CD14-positive monocyte (primary cell): ENCODE results near the gene VPS37C. TPM values are rescaled to one million over a fixed set of nuclear protein-coding genes. Genes with fewer than 3 reads are reported as not detected.

Experiments used
- DNase-seq, 3 donors: peaks; one replicate each; pipeline ENCODE4 v3.0.0-alpha.2; 2011 to 2022
- H2AFZ ChIP-seq: 2 replicates; pipeline ENCODE4 v1.6.0; 2012; ENCODE audit warnings: mild to moderate bottlenecking, low read depth, low read length, inconsistent platforms; ENCODE audit not compliant: insufficient read depth, poor library complexity, severe bottlenecking
- H3K27ac ChIP-seq, 2 donors: 1 replicate in 1 of 2; 2 replicates in 1 of 2; pipeline ENCODE4 v1.5.1; 2012 to 2013; ENCODE audit warnings: low read length in 2 of 2, control low read depth in 1 of 2, inconsistent platforms in 1 of 2, low read depth in 1 of 2, mild to moderate bottlenecking in 1 of 2
- H3K27me3 ChIP-seq, 2 donors: one replicate each; pipeline versions ENCODE4 v1.6.0 to v1.6.1; 2011 to 2013; ENCODE audit warnings: low read length in 2 of 2; ENCODE audit not compliant: control insufficient read depth in 2 of 2, insufficient read depth in 2 of 2
- H3K36me3 ChIP-seq, 2 donors: replicated peaks in 1 of 2; 1 replicate in 1 of 2; 2 replicates in 1 of 2; pipeline versions ENCODE4 v1.5.1 to v1.6.1; 2012 to 2013; ENCODE audit warnings: low read length in 2 of 2, control low read depth in 1 of 2, inconsistent platforms in 1 of 2, mild to moderate bottlenecking in 1 of 2; ENCODE audit not compliant: insufficient read depth in 2 of 2, control insufficient read depth in 1 of 2
- H3K4me1 ChIP-seq, 2 donors: 1 replicate in 1 of 2; 2 replicates in 1 of 2; pipeline versions ENCODE4 v1.5.1 to v1.6.1; 2012 to 2013; ENCODE audit warnings: low read length in 2 of 2, control low read depth in 1 of 2, inconsistent platforms in 1 of 2, mild to moderate bottlenecking in 1 of 2, moderate library complexity in 1 of 2; ENCODE audit not compliant: insufficient read depth in 2 of 2, control insufficient read depth in 1 of 2
- H3K4me2 ChIP-seq: replicated peaks from 2 replicates; pipeline ENCODE3; 2012; ENCODE audit warnings: low read length, moderate library complexity, mild to moderate bottlenecking; ENCODE audit not compliant: poor library complexity, severe bottlenecking; ENCODE audit errors: extremely low read depth
- H3K4me3 ChIP-seq, 3 experiments: fragments of 200-600 bp in 1 of 3; sonication (generic) in 1 of 3; replicated peaks in 1 of 3; 1 replicate in 2 of 3; 2 replicates in 1 of 3; pipeline ENCODE4 v1.5.1; 2011 to 2013; ENCODE audit warnings: low read length in 3 of 3, mild to moderate bottlenecking in 3 of 3, control low read depth in 2 of 3, low read depth in 2 of 3, inconsistent platforms in 1 of 3, moderate library complexity in 1 of 3
- H3K79me2 ChIP-seq: 2 replicates; pipeline ENCODE4 v1.6.0; 2012; ENCODE audit warnings: mild to moderate bottlenecking, control low read depth, inconsistent platforms, low read length, moderate library complexity; ENCODE audit not compliant: insufficient read depth
- H3K9ac ChIP-seq: 2 replicates; pipeline ENCODE4 v1.6.0; 2017; ENCODE audit warnings: low read length, mild to moderate bottlenecking; ENCODE audit not compliant: insufficient read depth, poor library complexity, severe bottlenecking
- H3K9me3 ChIP-seq, 2 donors: replicated peaks in 1 of 2; 1 replicate in 1 of 2; 2 replicates in 1 of 2; pipeline versions ENCODE4 v1.5.1 to v1.6.1; 2012 to 2013; ENCODE audit warnings: low read length in 2 of 2, control low read depth in 1 of 2; ENCODE audit not compliant: control insufficient read depth in 1 of 2, insufficient read depth in 1 of 2
- H4K20me1 ChIP-seq: 2 replicates; pipeline ENCODE4 v1.6.0; 2012; ENCODE audit warnings: mild to moderate bottlenecking, low read length, control low read depth, moderate library complexity; ENCODE audit not compliant: insufficient read depth
- H3K27ac Mint-ChIP-seq, 7 donors: one replicate each; pipeline ENCODE4 v1.8.0; 2020; ENCODE audit warnings: mild to moderate bottlenecking in 7 of 7, mixed read lengths in 7 of 7, moderate library complexity in 6 of 7, inconsistent platforms in 2 of 7
- H3K27me3 Mint-ChIP-seq, 3 donors: one replicate each; pipeline ENCODE4 v1.8.0; 2021 to 2022; ENCODE audit warnings: low read depth in 3 of 3, mild to moderate bottlenecking in 3 of 3, mixed read lengths in 3 of 3, moderate library complexity in 3 of 3, inconsistent platforms in 1 of 3
- H3K36me3 Mint-ChIP-seq, 2 donors: one replicate each; pipeline ENCODE4 v1.8.0; 2020; ENCODE audit warnings: mixed read lengths in 2 of 2, inconsistent platforms in 1 of 2, mild to moderate bottlenecking in 1 of 2
- H3K4me1 Mint-ChIP-seq: one replicate; pipeline ENCODE4 v1.8.0; 2020; ENCODE audit warnings: mild to moderate bottlenecking, mixed read lengths
- H3K4me3 Mint-ChIP-seq, 2 donors: one replicate each; pipeline ENCODE4 v1.8.0; 2020; ENCODE audit warnings: mild to moderate bottlenecking in 2 of 2, mixed read lengths in 2 of 2, moderate library complexity in 1 of 2
- H3K9me3 Mint-ChIP-seq, 7 donors: one replicate each; pipeline ENCODE4 v1.8.0; 2020 to 2022; ENCODE audit warnings: mixed read lengths in 7 of 7, mild to moderate bottlenecking in 6 of 7, moderate library complexity in 6 of 7, inconsistent platforms in 2 of 7
- CTCF ChIP-seq: fragments of 200-600 bp; IDR thresholded peaks from one replicate; pipeline ENCODE4 v1.8.0; 2022; ENCODE audit warnings: antibody characterized with exemption, mild to moderate bottlenecking
- WGBS: methylation state at CpG from one replicate; pipeline ENCODE4 v1.1.5; 2013; ENCODE audit warnings: missing lambda C conversion rate; ENCODE audit not compliant: insufficient coverage; 5-methylcytosine and 5-hydroxymethylcytosine counted together
- intact Hi-C, 2 donors: fragments of 100-400 bp; cut with micrococcal nuclease; formaldehyde crosslinking; loops; one replicate each; pipeline versions ENCODE4 v1.15.0 to v1.15.1; 2023
- polyA plus RNA-seq, 3 donors: library from polyadenylated mRNA; depleted of rRNA in 1 of 3; unstranded in 2 of 3; stranded (reverse) in 1 of 3; fragments of 300-500 nt in 2 of 3; fragments of >200 nt in 1 of 3; fragmentation: Illumina TruSeq in 2 of 3; gene quantifications; 1 replicate in 2 of 3; 2 replicates in 1 of 3; pipeline ENCODE4 v1.2.3, GENCODE V29; 2012 to 2021

VPS37C gene
- polyA plus RNA-seq, 3 donors, result 1.9 to 25.1 (median 3.8) TPM

GRCh38 chr11:61080986-61081590 is 80.1 kb downstream of the VPS37C start:
- no peak for DNase-seq

GRCh38 chr11:61080526-61080925 is 80.7 kb downstream of the VPS37C start:
- Mint-ChIP-seq H3K36me3 (no peaks in the 10 kb centered on the region), H3K4me3 (peak overlapping the region in 1 of 2 donors; percentile 35), H3K4me1 (peaks cover 30% of the 10 kb centered on the region), H3K27ac (no peak overlapping the region), H3K9me3 (peaks cover 0 to 3% (median 0%) of the 10 kb centered on the region in 7 donors), H3K27me3 (peaks cover 3 to 14% (median 12%) of the 10 kb centered on the region in 3 donors)
- H3K79me2 ChIP-seq, result no peaks in the 10 kb centered on the region
- WGBS, result 75% methylated on average over 5 of the region's 8 CpGs
- no peak overlapping the region for H3K4me2 ChIP-seq
- peaks cover 12 to 22% of the 10 kb centered on the region in 2 donors for H3K4me1 ChIP-seq
- intact Hi-C loops, result no loop called here
- H2AFZ ChIP-seq, result no peak overlapping the region
- H3K27ac ChIP-seq, result no peak overlapping the region
- no peaks in the 10 kb centered on the region for H3K9me3 ChIP-seq
- H3K36me3 ChIP-seq, result no peaks in the 10 kb centered on the region
- DNase-seq, result no peak
- no peaks in the 10 kb centered on the region for H3K27me3 ChIP-seq
- TF ChIP-seq CTCF, result no peak
- H3K4me3 ChIP-seq, result no peak overlapping the region
- H4K20me1 ChIP-seq, result no peaks in the 10 kb centered on the region
- no peak overlapping the region for H3K9ac ChIP-seq

More at GRCh38 chr11:61080986-61081590, 80.1 kb downstream of the VPS37C start:
- no peaks in the 10 kb centered on the region for H3K36me3 Mint-ChIP-seq
- H3K9ac ChIP-seq, result no peak overlapping the region
- no peaks in the 10 kb centered on the region for H4K20me1 ChIP-seq
- no peak overlapping the region for H3K4me2 ChIP-seq
- no peaks in the 10 kb centered on the region for H3K36me3 ChIP-seq
- no peaks in the 10 kb centered on the region for H3K9me3 ChIP-seq
- peaks cover 26% of the 10 kb centered on the region for H3K4me1 Mint-ChIP-seq
- TF ChIP-seq CTCF, result no peak
- no peak overlapping the region for H3K4me3 ChIP-seq
- H3K27ac Mint-ChIP-seq, result no peak overlapping the region
- peaks cover 0 to 3% (median 0%) of the 10 kb centered on the region in 7 donors for H3K9me3 Mint-ChIP-seq
- peak overlapping the region in 1 of 2 donors; percentile 35 for H3K4me3 Mint-ChIP-seq
- H3K4me1 ChIP-seq, result peaks cover 7 to 16% of the 10 kb centered on the region in 2 donors
- no peaks in the 10 kb centered on the region for H3K79me2 ChIP-seq
- H2AFZ ChIP-seq, result no peak overlapping the region
- H3K27ac ChIP-seq, result no peak overlapping the region
- WGBS, result 87% methylated on average over 4 of the region's 11 CpGs
- peaks cover 3 to 14% (median 12%) of the 10 kb centered on the region in 3 donors for H3K27me3 Mint-ChIP-seq
- intact Hi-C loops, result no loop called here
- H3K27me3 ChIP-seq, result no peaks in the 10 kb centered on the region

Other genes starting within 250 kb of the VPS37C start
- gene TMEM109, start 247.3 kb downstream of the VPS37C start, polyA plus RNA-seq, result 100 to 1,000 TPM in 2 of 3 donors, 10 to 100 TPM in 1; 22.7 to 112 (median 110) TPM
- under 1 TPM; 0.01 to 0.31 (median 0.21) TPM for gene TMEM132A, start 237.0 kb downstream of the VPS37C start, polyA plus RNA-seq
- 100 to 1,000 TPM in 1 of 3 donors, 10 to 100 TPM in 2; 27.1 to 121 (median 35.0) TPM for gene SLC15A3, start 209.2 kb downstream of the VPS37C start, polyA plus RNA-seq
- under 1 TPM; 0.09 to 0.39 (median 0.39) TPM for gene CD6, start 189.7 kb downstream of the VPS37C start, polyA plus RNA-seq
- gene CD5, start 58.9 kb downstream of the VPS37C start, polyA plus RNA-seq, result under 1 TPM in 2 of 3 donors, not detected in 1; 0.34 to 0.61 TPM
- gene PGA3, start 42.1 kb upstream of the VPS37C start, polyA plus RNA-seq, result 1 to 10 TPM; 1.4 to 4.1 (median 1.9) TPM
- 10 to 100 TPM in 1 of 3 donors, 1 to 10 TPM in 2; 1.5 to 33.5 (median 7.0) TPM for gene PGA4, start 60.9 kb upstream of the VPS37C start, polyA plus RNA-seq
- gene PGA5, start 79.7 kb upstream of the VPS37C start, polyA plus RNA-seq, result 1 to 10 TPM; 1.0 to 3.6 (median 2.0) TPM
- under 1 TPM in 2 of 3 donors, not detected in 1; 0.05 to 0.23 TPM for gene VWCE, start 133.9 kb upstream of the VPS37C start, polyA plus RNA-seq
- gene DDB1, start 171.7 kb upstream of the VPS37C start, polyA plus RNA-seq, result 10 to 100 TPM; 54.1 to 97.2 (median 86.6) TPM
- gene TKFC, start 171.8 kb upstream of the VPS37C start, polyA plus RNA-seq, result 10 to 100 TPM; 29.5 to 40.8 (median 29.6) TPM
- gene CYB561A3, start 200.5 kb upstream of the VPS37C start, polyA plus RNA-seq, result 100 to 1,000 TPM in 2 of 3 donors, 10 to 100 TPM in 1; 79.7 to 112 (median 112) TPM
- gene TMEM138, start 200.9 kb upstream of the VPS37C start, polyA plus RNA-seq, result 10 to 100 TPM; 34.5 to 64.0 (median 50.7) TPM
- gene TMEM216, start 231.2 kb upstream of the VPS37C start, polyA plus RNA-seq, result 10 to 100 TPM; 16.6 to 31.2 (median 30.1) TPM